Stomach smooth muscle (tissue), 2 donors: ENCODE data around the gene MED15.
A peak's percentile ranks its signal among the peaks of the same experiment; 100 is the strongest.

Source experiments
- H3K27ac ChIP-seq: one replicate; pipeline ENCODE4 v1.7.0; 2013; ENCODE audit warnings: mild to moderate bottlenecking, low read length, inconsistent platforms
- H3K27me3 ChIP-seq, 2 donors: one replicate each; pipeline ENCODE4 v1.7.0; 2013; ENCODE audit warnings: low read length in 2 of 2; ENCODE audit not compliant: insufficient read depth in 2 of 2, control insufficient read depth in 1 of 2
- H3K36me3 ChIP-seq, 2 donors: one replicate each; pipeline ENCODE4 v1.7.0; 2013; ENCODE audit warnings: low read length in 2 of 2; ENCODE audit not compliant: control insufficient read depth in 2 of 2, insufficient read depth in 2 of 2
- H3K4me1 ChIP-seq: one replicate; pipeline ENCODE4 v1.7.0; 2013; ENCODE audit warnings: low read length; ENCODE audit not compliant: control insufficient read depth, insufficient read depth
- H3K4me3 ChIP-seq, 2 donors: one replicate each; pipeline ENCODE4 v1.7.0; 2013; ENCODE audit warnings: low read length in 2 of 2
- H3K9ac ChIP-seq, 2 donors: one replicate each; pipeline ENCODE4 v1.7.0; 2013; ENCODE audit warnings: low read length in 2 of 2, mild to moderate bottlenecking in 1 of 2
- H3K9me3 ChIP-seq, 2 donors: one replicate each; pipeline ENCODE4 v1.7.0; 2013; ENCODE audit warnings: low read length in 2 of 2; ENCODE audit not compliant: control insufficient read depth in 2 of 2
- donor health status: healthy.
- donor health status: Pancreatic carcinoma.

MED15 gene

DNA sequence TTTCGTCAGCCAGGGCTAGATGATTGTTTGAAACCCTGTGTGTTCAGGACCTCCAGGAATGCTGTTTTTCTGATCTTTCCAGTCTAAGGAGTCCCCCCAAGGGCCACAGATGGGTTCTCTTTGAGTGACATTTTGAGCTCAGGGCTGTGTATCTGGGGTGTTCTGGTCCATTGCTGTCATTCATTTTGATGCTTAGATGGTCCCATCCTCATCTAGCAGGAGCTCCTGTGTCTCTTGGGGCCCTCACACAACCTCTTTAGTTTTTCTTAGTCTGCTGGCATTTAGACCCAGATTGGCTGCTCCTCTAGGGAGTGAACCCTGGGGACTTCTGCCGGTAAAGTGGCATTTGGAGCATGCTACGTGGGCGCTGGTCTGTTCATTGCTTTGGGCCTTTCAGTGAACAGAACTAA is 39.1 kb downstream of the MED15 start:
- Histone ChIP-seq H3K27me3 (no peaks in the 10 kb centered on the region), H3K27ac (no peak overlapping the region), H3K9me3 (no peaks in the 10 kb centered on the region), H3K4me3 (no peak overlapping the region), H3K4me1 (peaks cover 32% of the 10 kb centered on the region), H3K9ac (no peak overlapping the region), H3K36me3 (peaks cover 4 to 7% of the 10 kb centered on the region in 2 donors)

DNA sequence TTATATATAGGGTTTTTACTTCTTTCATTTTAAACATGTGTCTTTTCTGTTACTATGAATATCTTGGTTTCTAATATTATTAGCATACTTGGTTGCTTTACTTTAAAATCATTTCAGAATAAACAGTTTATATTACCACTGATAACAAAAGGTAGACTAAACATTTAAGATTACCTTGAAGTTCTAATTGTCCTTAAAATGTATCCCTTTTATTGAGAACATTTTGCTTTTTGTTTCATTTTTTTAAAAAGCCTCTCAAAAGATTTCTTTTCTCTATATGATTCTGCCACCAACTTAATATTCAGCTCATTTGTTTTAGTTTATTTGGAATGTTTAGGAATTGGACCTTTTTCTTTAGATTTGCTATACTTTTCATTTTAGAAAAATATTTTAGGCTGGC is 39.6 kb downstream of the MED15 start:
- Histone ChIP-seq H3K9me3 (no peaks in the 10 kb centered on the region), H3K9ac (no peak overlapping the region), H3K4me3 (no peak overlapping the region), H3K27ac (no peak overlapping the region), H3K36me3 (peaks cover 4 to 9% of the 10 kb centered on the region in 2 donors), H3K4me1 (peaks cover 36% of the 10 kb centered on the region), H3K27me3 (no peaks in the 10 kb centered on the region)

DNA sequence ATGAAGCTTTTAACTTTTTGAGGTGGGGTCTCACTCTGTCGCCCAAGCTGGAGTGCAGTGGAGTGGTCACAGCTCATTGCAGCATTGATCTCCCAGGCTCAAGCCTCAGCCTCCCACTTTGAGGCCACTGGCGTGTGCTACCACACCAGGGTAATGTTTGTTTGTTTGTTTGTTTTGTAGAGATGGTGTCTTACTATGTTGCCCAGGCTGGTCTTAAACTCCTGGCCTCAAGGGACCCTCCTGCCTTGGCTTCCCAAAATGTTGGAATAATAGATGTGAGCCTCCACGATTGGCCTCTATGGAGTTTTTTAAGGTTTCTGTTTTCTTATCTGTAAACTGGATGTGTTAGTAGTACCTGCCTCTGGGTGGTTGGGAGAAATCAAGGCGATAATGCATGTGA is 41.4 kb downstream of the MED15 start:
- Histone ChIP-seq H3K9ac (no peak overlapping the region), H3K9me3 (no peaks in the 10 kb centered on the region), H3K4me1 (peaks cover 47% of the 10 kb centered on the region), H3K27ac (peak overlapping the region; percentile 79), H3K27me3 (no peaks in the 10 kb centered on the region), H3K4me3 (no peak overlapping the region), H3K36me3 (peaks cover 7 to 18% of the 10 kb centered on the region in 2 donors)

DNA sequence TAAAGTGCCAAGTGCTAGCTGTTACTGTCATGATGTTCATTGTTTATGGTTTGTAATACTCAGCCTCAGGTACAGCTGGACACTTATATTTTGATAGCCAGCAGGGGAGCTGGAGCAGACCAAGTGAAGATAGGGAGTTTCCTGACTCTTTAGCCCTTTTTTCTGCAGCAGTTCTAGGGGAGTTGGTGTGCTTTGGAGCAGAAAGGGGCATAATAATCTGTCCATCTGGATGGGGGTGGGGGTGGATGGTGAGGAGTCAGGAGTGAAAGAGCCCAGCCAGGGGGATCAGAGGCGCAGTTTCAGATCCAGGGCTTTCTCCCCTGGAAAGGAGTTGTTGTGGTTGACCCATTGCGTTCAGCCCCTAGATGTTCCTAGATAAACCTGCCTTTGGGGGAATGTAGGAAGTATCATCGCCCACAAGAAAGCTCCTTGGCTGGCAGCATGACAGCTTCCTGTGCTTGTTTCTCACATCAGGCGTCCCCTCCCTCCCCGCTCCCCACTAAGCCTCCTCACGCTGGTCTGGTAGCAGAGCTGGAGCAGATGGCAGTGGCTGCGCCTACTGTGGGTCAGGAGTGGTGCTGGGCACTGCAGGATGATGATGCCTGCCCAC is 41.9 kb downstream of the MED15 start:
- Histone ChIP-seq H3K4me3 (no peak overlapping the region), H3K27me3 (no peaks in the 10 kb centered on the region), H3K27ac (peak overlapping the region; percentile 79), H3K9ac (peak overlapping the region in 1 of 2 donors; percentile 14), H3K4me1 (peaks cover 52% of the 10 kb centered on the region), H3K9me3 (no peaks in the 10 kb centered on the region), H3K36me3 (peaks cover 12 to 22% of the 10 kb centered on the region in 2 donors)

DNA sequence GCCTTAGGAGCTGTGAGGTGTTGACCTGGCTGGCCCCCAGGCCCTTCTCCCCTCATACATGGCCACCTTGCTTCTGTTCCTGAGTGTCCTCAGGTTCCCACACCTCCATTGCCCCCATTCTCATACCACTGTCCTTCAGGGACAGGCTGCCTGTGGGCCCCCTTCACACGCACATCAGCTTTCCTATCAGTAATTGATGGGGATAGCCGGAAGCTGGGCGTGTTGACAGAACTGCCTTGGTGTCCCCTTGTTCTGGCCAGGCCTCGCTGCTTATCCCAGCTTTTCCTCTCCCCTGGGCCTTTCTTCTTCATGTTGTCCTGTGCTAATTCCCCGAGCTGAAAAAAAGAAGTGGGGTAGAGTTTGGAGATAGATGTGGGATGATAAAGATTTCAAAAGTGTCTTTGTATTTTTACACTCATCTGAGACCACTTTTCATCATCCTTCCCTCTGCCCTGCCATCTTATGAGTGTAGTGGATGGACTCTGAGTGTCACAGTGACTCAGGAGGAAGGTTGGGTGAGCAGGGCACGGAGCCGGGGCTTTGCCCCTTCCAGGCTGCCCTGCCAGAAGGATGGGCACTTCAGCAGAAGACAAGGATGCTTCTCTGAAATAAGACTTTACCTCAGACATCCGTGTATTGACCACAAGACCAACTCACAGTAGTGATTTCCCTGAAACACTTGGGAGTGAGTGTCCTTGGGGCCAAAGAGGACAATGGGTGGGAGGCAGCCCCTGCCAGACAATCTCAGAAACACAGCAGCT is 42.8 kb downstream of the MED15 start:
- Histone ChIP-seq H3K36me3 (peaks cover 12 to 26% of the 10 kb centered on the region in 2 donors), H3K9ac (peak overlapping the region; percentile 46 to 51), H3K9me3 (no peaks in the 10 kb centered on the region), H3K4me1 (peaks cover 55% of the 10 kb centered on the region), H3K27me3 (no peaks in the 10 kb centered on the region), H3K27ac (peak overlapping the region; percentile 79), H3K4me3 (peak overlapping the region in 1 of 2 donors; percentile 29)

DNA sequence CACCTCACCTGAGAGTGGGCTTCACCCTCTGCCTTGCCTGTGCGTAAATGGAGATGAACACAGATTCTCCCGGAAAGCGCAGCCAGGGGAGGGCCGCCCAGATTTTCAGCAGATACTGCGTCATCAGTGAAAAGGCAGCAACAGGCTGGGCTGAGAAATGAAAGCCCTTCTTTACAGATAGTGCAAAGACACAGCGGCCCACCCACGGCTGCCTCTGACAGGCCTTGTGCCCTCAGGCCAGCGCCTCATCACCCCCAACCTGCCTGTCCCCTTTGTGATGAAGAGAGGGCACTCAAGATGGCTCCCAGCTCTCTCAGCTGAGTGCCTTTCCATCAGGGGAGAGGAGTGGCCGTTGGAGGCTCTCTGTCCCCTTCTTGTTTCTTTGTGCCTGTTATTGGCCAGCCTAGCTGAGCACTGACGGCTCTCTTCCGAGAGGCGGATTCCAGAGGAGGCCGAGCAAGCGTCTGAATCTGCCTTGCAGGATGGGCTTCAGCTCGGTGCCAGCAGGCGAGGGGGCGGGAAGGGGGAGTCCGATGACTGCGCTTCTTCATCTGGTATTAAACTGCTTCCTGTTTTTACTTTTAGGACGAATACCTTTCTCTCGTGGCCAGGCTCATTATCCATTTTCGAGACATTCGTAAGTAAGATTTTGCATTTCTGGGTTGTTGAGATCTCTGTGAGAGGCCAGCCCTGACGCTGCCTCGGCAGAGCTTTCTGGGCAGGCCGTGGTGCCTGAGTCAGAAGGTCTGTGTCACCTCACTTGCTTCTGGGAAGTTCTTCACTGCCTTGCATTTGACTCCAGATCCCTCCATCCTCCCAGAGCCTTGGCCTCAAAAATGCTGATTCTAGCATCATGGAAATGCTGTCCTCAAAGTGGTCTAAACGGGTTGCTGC is 43.7 kb downstream of the MED15 start:
- H3K9ac ChIP-seq: peak overlapping the region; percentile 46 to 55
- no peaks in the 10 kb centered on the region for H3K27me3 ChIP-seq
- peak overlapping the region; percentile 79 for H3K27ac ChIP-seq
- no peaks in the 10 kb centered on the region for H3K9me3 ChIP-seq
- H3K4me3 ChIP-seq: peak overlapping the region in 1 of 2 donors; percentile 29
- H3K4me1 ChIP-seq: peaks cover 55% of the 10 kb centered on the region
- peaks cover 20 to 32% of the 10 kb centered on the region in 2 donors for H3K36me3 ChIP-seq

DNA sequence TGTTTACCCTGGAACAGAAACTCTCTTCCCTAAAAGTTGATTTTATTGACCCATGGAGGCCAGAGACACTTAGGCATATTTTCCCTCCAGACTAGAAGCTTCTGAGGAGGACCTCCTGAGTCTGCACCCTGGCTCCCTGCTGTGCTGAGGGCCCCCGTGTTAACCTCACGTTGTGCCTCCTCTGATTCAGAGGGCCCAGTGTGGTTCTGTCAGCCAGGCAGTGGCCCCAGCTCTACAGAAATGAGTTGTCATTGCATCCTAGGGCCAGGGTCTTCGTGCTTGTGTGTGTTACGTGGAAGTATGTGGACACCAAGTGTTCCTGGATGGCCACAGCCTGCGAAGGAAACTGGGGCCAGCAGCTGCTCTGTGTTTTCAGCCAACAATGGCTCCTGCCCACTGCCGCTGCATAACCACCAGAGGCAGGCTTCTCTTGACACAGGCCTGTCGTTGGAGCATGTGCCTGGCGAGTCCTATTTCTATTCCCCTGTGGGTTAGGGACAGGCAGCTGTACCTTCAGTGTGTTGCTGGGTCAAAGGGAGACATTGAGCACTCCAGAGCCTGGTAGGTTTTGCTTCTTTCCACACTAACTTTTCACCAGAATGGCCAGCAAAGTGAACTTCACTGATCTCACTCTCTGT is 44.5 kb downstream of the MED15 start:
- Histone ChIP-seq H3K27me3 (no peaks in the 10 kb centered on the region), H3K4me1 (peaks cover 55% of the 10 kb centered on the region), H3K4me3 (peak overlapping the region in 1 of 2 donors; percentile 15), H3K36me3 (peaks cover 26 to 38% of the 10 kb centered on the region in 2 donors), H3K27ac (peak overlapping the region; percentile 79), H3K9ac (peak overlapping the region; percentile 4 to 55), H3K9me3 (no peaks in the 10 kb centered on the region)

DNA sequence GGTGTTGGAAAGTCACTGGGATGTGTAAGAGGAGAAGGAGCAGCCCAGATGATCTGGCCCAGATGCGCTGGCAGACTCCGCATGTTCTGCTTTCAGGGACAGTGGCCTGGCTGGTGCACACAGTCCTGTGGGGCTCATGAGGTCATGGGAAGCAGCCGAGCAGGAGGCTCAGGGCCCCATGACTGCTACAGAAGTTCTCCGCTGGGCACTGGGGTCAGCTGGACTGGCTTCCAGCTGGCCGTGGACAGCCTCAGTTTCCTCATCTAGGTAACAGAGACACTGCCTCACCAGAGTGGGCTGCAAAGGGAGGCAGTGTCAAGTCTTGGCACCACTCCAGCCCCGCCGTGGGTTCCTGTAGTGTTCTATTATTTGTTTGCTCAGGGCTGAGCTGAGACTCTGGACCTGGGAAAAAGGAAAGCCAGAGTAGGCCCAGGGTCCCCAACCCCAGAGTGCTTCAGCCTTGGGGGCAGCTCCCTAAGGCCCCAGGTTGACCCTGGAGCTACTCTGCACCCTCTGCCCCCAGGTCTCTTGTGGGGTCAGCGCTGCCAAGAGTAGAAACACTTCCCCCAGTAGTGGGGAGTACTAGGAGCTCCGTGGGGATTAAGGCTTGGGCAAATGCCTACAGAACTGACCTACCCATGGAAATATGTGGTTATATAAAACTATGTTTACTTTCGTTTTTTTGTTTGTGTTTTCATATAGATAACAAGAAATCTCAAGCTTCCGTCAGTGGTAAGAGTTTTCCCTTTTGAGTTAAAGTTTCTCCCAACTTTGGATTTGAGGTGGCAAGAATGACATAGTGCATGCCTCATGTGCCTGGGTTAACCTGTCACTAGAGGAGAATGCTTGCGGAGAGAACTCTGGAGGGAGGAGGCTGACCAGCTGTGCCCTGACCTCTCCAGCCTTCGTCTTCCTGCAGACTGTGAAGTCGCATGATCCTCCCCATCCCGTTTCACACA is 45.3 kb downstream of the MED15 start:
- peak overlapping the region in 1 of 2 donors; percentile 6 for H3K9ac ChIP-seq
- peaks cover 61% of the 10 kb centered on the region for H3K4me1 ChIP-seq
- peaks cover 27 to 41% of the 10 kb centered on the region in 2 donors for H3K36me3 ChIP-seq

DNA sequence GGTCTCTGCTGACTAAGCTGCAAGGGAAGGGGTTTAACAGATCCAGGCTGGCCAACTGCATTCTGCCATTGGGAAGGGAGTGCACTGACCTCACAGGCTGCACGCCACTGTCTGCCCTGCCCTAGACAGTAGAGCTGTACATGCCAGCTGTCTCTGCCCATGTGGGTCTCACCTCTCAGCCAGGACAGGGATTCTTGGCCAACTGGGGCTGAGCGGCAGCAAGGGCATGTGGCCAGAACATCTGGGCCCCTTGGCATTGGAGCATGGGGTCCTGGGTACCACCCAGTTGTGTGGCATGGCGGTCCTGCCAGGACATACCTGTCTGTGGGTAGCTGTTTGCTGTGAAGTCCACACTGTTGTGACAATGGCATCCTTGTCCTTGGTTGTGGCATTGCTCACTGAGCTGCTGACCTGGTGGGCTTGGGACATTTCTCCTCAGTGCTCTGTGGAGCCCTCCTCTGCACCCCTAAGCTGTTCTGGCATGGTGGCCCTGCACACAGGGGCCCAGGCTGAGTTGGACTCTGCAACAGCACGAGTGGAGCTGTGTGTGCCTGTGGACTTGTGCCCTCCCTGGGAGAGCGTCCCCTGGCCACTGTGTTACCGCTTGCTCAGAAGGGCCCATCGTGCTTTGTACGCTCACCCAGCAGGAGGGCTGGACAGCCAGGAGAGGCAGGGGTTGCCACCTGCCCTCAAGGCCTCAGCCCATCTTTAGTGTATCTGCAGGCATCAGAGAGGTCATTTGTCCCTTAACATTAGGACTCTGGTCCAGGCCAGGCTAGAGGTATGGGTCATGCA is 46.7 kb downstream of the MED15 start:
- H3K27me3 ChIP-seq: no peaks in the 10 kb centered on the region
- no peak overlapping the region for H3K4me3 ChIP-seq
- H3K36me3 ChIP-seq: peaks cover 38 to 46% of the 10 kb centered on the region in 2 donors
- H3K27ac ChIP-seq: peak overlapping the region; percentile 41
- H3K9me3 ChIP-seq: no peaks in the 10 kb centered on the region
- H3K4me1 ChIP-seq: peaks cover 53% of the 10 kb centered on the region
- no peak overlapping the region for H3K9ac ChIP-seq

More for the DNA sequence above, 45.3 kb downstream of the MED15 start:
- peak overlapping the region; percentile 79 for H3K27ac ChIP-seq
- H3K27me3 ChIP-seq: no peaks in the 10 kb centered on the region
- H3K9me3 ChIP-seq: no peaks in the 10 kb centered on the region
- H3K4me3 ChIP-seq: peak overlapping the region in 1 of 2 donors; percentile 35
